Heart right ventricle (tissue), 16 donors: ENCODE measurements around the gene MCRIP1. TPM values are rescaled to one million over a fixed set of nuclear protein-coding genes. Genes with fewer than 3 reads are reported as not detected.

Experiments used
- ATAC-seq, 8 donors: fragments of 200-7000 bp; cut with Tn5 transposase; one replicate each; pipeline ENCODE4 v1.9.1; 2020; ENCODE audit warnings: mild to moderate bottlenecking in 8 of 8, moderate library complexity in 8 of 8, moderate number of reproducible peaks in 1 of 8
- DNase-seq, 2 donors: peaks; one replicate each; pipeline ENCODE4 v3.0.0-alpha.2; 2020
- H3K27ac ChIP-seq, 10 donors: fragments of 200-600 bp; sonication (generic) in 2 of 10; one replicate each; pipeline versions ENCODE4 v1.5.0 to v1.8.0; 2020 to 2022; ENCODE audit warnings: mild to moderate bottlenecking in 3 of 10
- H3K27me3 ChIP-seq, 7 donors: fragments of 200-600 bp; one replicate each; pipeline ENCODE4 v1.8.0; 2021 to 2022; ENCODE audit warnings: mild to moderate bottlenecking in 2 of 7
- H3K36me3 ChIP-seq, 9 donors: fragments of 200-600 bp; sonication (generic) in 1 of 9; one replicate each; pipeline versions ENCODE4 v1.5.0 to v1.8.0; 2020 to 2022; ENCODE audit warnings: mild to moderate bottlenecking in 2 of 9
- H3K4me1 ChIP-seq, 9 donors: fragments of 200-600 bp; sonication (generic) in 1 of 9; one replicate each; pipeline versions ENCODE4 v1.5.0 to v1.8.0; 2020 to 2022; ENCODE audit warnings: mild to moderate bottlenecking in 4 of 9
- H3K4me3 ChIP-seq, 10 donors: fragments of 200-600 bp; sonication (generic) in 2 of 10; one replicate each; pipeline versions ENCODE4 v1.5.0 to v1.8.0; 2020 to 2022; ENCODE audit warnings: mild to moderate bottlenecking in 7 of 10, moderate library complexity in 2 of 10
- H3K9me3 ChIP-seq, 11 donors: fragments of 200-600 bp in 10 of 11; sonication (generic) in 2 of 11; one replicate each; pipeline versions ENCODE4 v1.5.0 to v1.8.0; 2013 to 2022; ENCODE audit warnings: mild to moderate bottlenecking in 2 of 11, control low read depth in 1 of 11, moderate library complexity in 1 of 11
- CTCF ChIP-seq, 9 donors: fragments of 200-600 bp; sonication (generic) in 2 of 9; IDR thresholded peaks; one replicate each; pipeline versions ENCODE4 v1.5.0 to v1.8.0; 2021 to 2022; ENCODE audit warnings: antibody characterized with exemption in 9 of 9, mild to moderate bottlenecking in 5 of 9, moderate library complexity in 1 of 9
- WGBS, 2 donors: extraction: QIAGEN DNeasy Blood & Tissue Kit; methylation state at CpG; one replicate each; pipeline ENCODE4 v1.1.7; 2013; ENCODE audit warnings: inconsistent platforms in 1 of 2; 5-methylcytosine and 5-hydroxymethylcytosine counted together
- intact Hi-C, 10 donors: fragments of 100-400 bp; cut with DNase I; formaldehyde crosslinking; loops; one replicate each; pipeline versions ENCODE4 v1.11.1 to v1.14.2; 2022
- polyA plus RNA-seq, 2 donors: library from polyadenylated mRNA; stranded (reverse); fragments of 200-250 nt; gene quantifications; one replicate each; pipeline ENCODE4 v1.2.3, GENCODE V29; 2013
- total RNA-seq, 10 donors: library from RNA; stranded (reverse); fragmentation: NEBNext Ultra II Directional in 3 of 10; extraction: Animal tissue kit (Norgen Biotek cat#: 25700) in 3 of 10; gene quantifications; one replicate each; pipeline versions ENCODE4 v1.2.1 to v1.2.4, GENCODE V29; 2021 to 2023
- donor health status: Arrhythmogenic right ventricular cardiomyopathy.
- donor health status: ischemic (EF 13 %, LVEDD 7.1; RV severe dilation, severe dysfunction).
- donor health status: healthy with polysubstance abuse.
- donor health status: DM: no; HTN: yes; CAD: no.
- donor health status: DM: no; HTN: no; CAD: no.
- donor health status: ischemic (EF 25% LVEDD 6.9; RV normal size, moderate dysfunction).
- donor health status: ischemic (EF 25% LVEDD 5.7; RV mildly dilated, moderate dysfunction).
- donor health status: healthy.
- donor health status: DM: yes; HTN: yes; CAD: no.
- donor health status: Ischemic cardiomyopathy.
- donor health status: ischemic (EF 35%, LVEDD 5.7; RV mildly dilated, moderate dysfunction).
- donor health status: nonischemic (EF 11% LVEDD 7.7; RV severe dilation, severe dysfunction).
- donor health status: DM: yes; HTN: yes; CAD: no.
- donor health status: PGD.
- donor health status: ischemic (EF 29% LVEDD 5.4; RV normal size, mild dysfunction).
- donor health status: nonischemic (EF 23%, LVEDD 6.1; RV moderate dilation, normal function).

MCRIP1 gene
- total and polyA plus RNA-seq, 12 donors, result 75.1 to 239 (median 92.5) TPM

DNA sequence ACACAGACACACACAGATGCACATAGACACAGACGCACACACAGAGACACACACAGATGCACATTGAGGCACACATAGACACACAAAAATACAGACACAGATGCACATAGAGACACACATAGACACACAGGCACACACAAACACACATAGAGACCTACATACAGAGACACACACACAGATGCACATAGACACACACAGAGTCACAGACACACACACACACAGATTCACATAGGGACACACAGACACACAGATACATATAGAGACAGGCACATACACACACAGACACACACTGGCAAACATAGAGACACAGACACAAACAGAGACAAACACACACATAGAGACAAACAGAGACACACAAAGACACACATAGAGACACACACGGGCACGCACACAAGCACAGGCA is 39.0 kb downstream of the MCRIP1 start:
- TF ChIP-seq CTCF (IDR thresholded peaks at IDR 0.05), result no peak
- Histone ChIP-seq H3K36me3 (no peaks in the 10 kb centered on the region), H3K4me1 (no peaks in the 10 kb centered on the region), H3K4me3 (no peak overlapping the region), H3K27me3 (peaks cover 0 to 21% (median 7%) of the 10 kb centered on the region in 7 donors), H3K27ac (no peak overlapping the region), H3K9me3 (no peaks in the 10 kb centered on the region)
- DNase-seq (no peak), ATAC-seq (no peak)
- intact Hi-C loops, result no loop called here
- 90 to 91% methylated on average over 3 of the region's 3 CpGs for WGBS, 2 donors

GRCh38 chr17:81792675-81793615 is 40.1 kb downstream of the MCRIP1 start:
- H3K4me3 ChIP-seq, result no peak overlapping the region
- intact Hi-C loops, result no loop called here
- no peak for ATAC-seq
- no peaks in the 10 kb centered on the region for H3K36me3 ChIP-seq
- H3K9me3 ChIP-seq, result no peaks in the 10 kb centered on the region
- H3K4me1 ChIP-seq, result no peaks in the 10 kb centered on the region
- no peak for TF ChIP-seq CTCF (IDR thresholded peaks at IDR 0.05)
- H3K27ac ChIP-seq, result no peak overlapping the region
- no peak for DNase-seq
- WGBS, 2 donors, result 93 to 95% methylated on average over 8 of the region's 8 CpGs
- H3K27me3 ChIP-seq, result peaks cover 0 to 21% (median 7%) of the 10 kb centered on the region in 7 donors

Other genes with a start within 250 kb of the MCRIP1 start
- 100 to 1,000 TPM in 5 of 10 donors, 10 to 100 TPM in 5; 85.8 to 115 (median 98.8) TPM for gene NPLOC4, start 196.2 kb downstream of the MCRIP1 start, total RNA-seq
- gene NPLOC4, start 196.2 kb downstream of the MCRIP1 start, polyA plus RNA-seq, result 10 to 100 TPM; 30.7 to 40.3 TPM
- gene TSPAN10, start 196.1 kb downstream of the MCRIP1 start, total RNA-seq, result under 1 TPM; 0.12 to 0.57 (median 0.27) TPM
- under 1 TPM; 0.22 to 0.26 TPM for gene TSPAN10, start 196.1 kb downstream of the MCRIP1 start, polyA plus RNA-seq
- gene PDE6G, start 176.7 kb downstream of the MCRIP1 start, total RNA-seq, result 1 to 10 TPM in 1 of 10 donors, under 1 TPM in 1, not detected in 8; 0.38 to 1.3 TPM
- gene PDE6G, start 176.7 kb downstream of the MCRIP1 start, polyA plus RNA-seq, result 1 to 10 TPM in 1 of 2 donors, not detected in 1; 1.3 TPM
- 10 to 100 TPM; 12.6 to 21.6 (median 17.9) TPM for gene OXLD1, start 166.7 kb downstream of the MCRIP1 start, total RNA-seq
- gene OXLD1, start 166.7 kb downstream of the MCRIP1 start, polyA plus RNA-seq, result 10 to 100 TPM; 36.0 to 51.8 TPM
- gene CCDC137, start 166.6 kb downstream of the MCRIP1 start, total RNA-seq, result 1 to 10 TPM; 3.4 to 9.7 (median 5.4) TPM
- gene CCDC137, start 166.6 kb downstream of the MCRIP1 start, polyA plus RNA-seq, result 10 to 100 TPM; 11.3 to 14.4 TPM
- gene ARL16, start 149.5 kb downstream of the MCRIP1 start, total RNA-seq, result 10 to 100 TPM; 11.1 to 19.1 (median 15.7) TPM
- 10 to 100 TPM; 29.1 to 41.2 TPM for gene ARL16, start 149.5 kb downstream of the MCRIP1 start, polyA plus RNA-seq
- gene HGS, start 149.3 kb downstream of the MCRIP1 start, total RNA-seq, result 10 to 100 TPM; 33.1 to 53.7 (median 37.8) TPM
- 100 to 1,000 TPM in 1 of 2 donors, 10 to 100 TPM in 1; 83.0 to 102 TPM for gene HGS, start 149.3 kb downstream of the MCRIP1 start, polyA plus RNA-seq
- gene MRPL12, start 129.9 kb downstream of the MCRIP1 start, total RNA-seq, result 100 to 1,000 TPM; 105 to 216 (median 134) TPM
- gene MRPL12, start 129.9 kb downstream of the MCRIP1 start, polyA plus RNA-seq, result 100 to 1,000 TPM; 409 to 533 TPM
- 10 to 100 TPM in 2 of 10 donors, 1 to 10 TPM in 8; 6.7 to 10.5 (median 9.1) TPM for gene SLC25A10, start 121.0 kb downstream of the MCRIP1 start, total RNA-seq
- 10 to 100 TPM; 11.7 to 14.6 TPM for gene SLC25A10, start 121.0 kb downstream of the MCRIP1 start, polyA plus RNA-seq
- gene GCGR, start 29.1 kb downstream of the MCRIP1 start, total RNA-seq, result not detected
- gene GCGR, start 29.1 kb downstream of the MCRIP1 start, polyA plus RNA-seq, result under 1 TPM in 1 of 2 donors, not detected in 1; 0.03 TPM
- gene PPP1R27, start 1.8 kb upstream of the MCRIP1 start, total RNA-seq, result under 1 TPM in 1 of 10 donors, not detected in 9; 0.31 TPM
- under 1 TPM in 1 of 2 donors, not detected in 1; 0.14 TPM for gene PPP1R27, start 1.8 kb upstream of the MCRIP1 start, polyA plus RNA-seq
- 100 to 1,000 TPM; 244 to 801 (median 332) TPM for gene P4HB, start 27.2 kb upstream of the MCRIP1 start, total RNA-seq
- gene P4HB, start 27.2 kb upstream of the MCRIP1 start, polyA plus RNA-seq, result 100 to 1,000 TPM; 284 to 536 TPM
- 100 to 1,000 TPM in 7 of 10 donors, 10 to 100 TPM in 3; 89.9 to 263 (median 110) TPM for gene ARHGDIA, start 38.0 kb upstream of the MCRIP1 start, total RNA-seq
- gene ARHGDIA, start 38.0 kb upstream of the MCRIP1 start, polyA plus RNA-seq, result 100 to 1,000 TPM in 1 of 2 donors, 10 to 100 TPM in 1; 97.2 to 251 TPM
- gene ALYREF, start 58.3 kb upstream of the MCRIP1 start, total RNA-seq, result 10 to 100 TPM; 28.1 to 47.2 (median 32.2) TPM
- 10 to 100 TPM in 1 of 2 donors, 1 to 10 TPM in 1; 3.6 to 45.4 TPM for gene ALYREF, start 58.3 kb upstream of the MCRIP1 start, polyA plus RNA-seq
- gene ANAPC11, start 58.4 kb upstream of the MCRIP1 start, total RNA-seq, result 100 to 1,000 TPM; 124 to 189 (median 142) TPM
- 100 to 1,000 TPM; 205 to 405 TPM for gene ANAPC11, start 58.4 kb upstream of the MCRIP1 start, polyA plus RNA-seq
- gene NPB, start 68.9 kb upstream of the MCRIP1 start, total RNA-seq, result under 1 TPM; 0.13 to 0.83 (median 0.32) TPM
- gene NPB, start 68.9 kb upstream of the MCRIP1 start, polyA plus RNA-seq, result under 1 TPM; 0.49 to 0.73 TPM
- gene PCYT2, start 78.1 kb upstream of the MCRIP1 start, total RNA-seq, result 10 to 100 TPM; 29.5 to 54.7 (median 43.2) TPM
- gene PCYT2, start 78.1 kb upstream of the MCRIP1 start, polyA plus RNA-seq, result 10 to 100 TPM; 54.4 to 64.1 TPM
- gene SIRT7, start 84.9 kb upstream of the MCRIP1 start, total RNA-seq, result 1 to 10 TPM; 4.4 to 9.3 (median 5.9) TPM
- gene SIRT7, start 84.9 kb upstream of the MCRIP1 start, polyA plus RNA-seq, result 10 to 100 TPM; 14.5 to 15.7 TPM
- 10 to 100 TPM; 10.8 to 30.9 (median 16.3) TPM for gene MAFG, start 94.4 kb upstream of the MCRIP1 start, total RNA-seq
- gene MAFG, start 94.4 kb upstream of the MCRIP1 start, polyA plus RNA-seq, result 10 to 100 TPM; 10.5 to 10.6 TPM
- 1 to 10 TPM; 2.8 to 7.4 (median 3.8) TPM for gene PYCR1, start 104.0 kb upstream of the MCRIP1 start, total RNA-seq
- gene PYCR1, start 104.0 kb upstream of the MCRIP1 start, polyA plus RNA-seq, result 10 to 100 TPM in 1 of 2 donors, 1 to 10 TPM in 1; 1.2 to 29.6 TPM
- 1 to 10 TPM in 9 of 10 donors, under 1 TPM in 1; 0.92 to 8.6 (median 5.0) TPM for gene MYADML2, start 113.9 kb upstream of the MCRIP1 start, total RNA-seq
- gene MYADML2, start 113.9 kb upstream of the MCRIP1 start, polyA plus RNA-seq, result 1 to 10 TPM in 1 of 2 donors, under 1 TPM in 1; 0.26 to 4.3 TPM
- 1 to 10 TPM in 1 of 10 donors, under 1 TPM in 4, not detected in 5; 0.27 to 1.5 (median 0.65) TPM for gene NOTUM, start 127.9 kb upstream of the MCRIP1 start, total RNA-seq
- under 1 TPM; 0.22 to 0.74 TPM for gene NOTUM, start 127.9 kb upstream of the MCRIP1 start, polyA plus RNA-seq
- gene ASPSCR1, start 144.3 kb upstream of the MCRIP1 start, total RNA-seq, result 10 to 100 TPM; 19.9 to 38.2 (median 22.6) TPM
- 100 to 1,000 TPM in 1 of 2 donors, 10 to 100 TPM in 1; 40.5 to 115 TPM for gene ASPSCR1, start 144.3 kb upstream of the MCRIP1 start, polyA plus RNA-seq
- gene CENPX, start 189.6 kb upstream of the MCRIP1 start, total RNA-seq, result 10 to 100 TPM; 15.8 to 37.4 (median 20.6) TPM
- 100 to 1,000 TPM in 1 of 2 donors, 10 to 100 TPM in 1; 48.6 to 132 TPM for gene CENPX, start 189.6 kb upstream of the MCRIP1 start, polyA plus RNA-seq
- 10 to 100 TPM in 1 of 10 donors, 1 to 10 TPM in 9; 2.2 to 10.4 (median 3.1) TPM for gene LRRC45, start 190.0 kb upstream of the MCRIP1 start, total RNA-seq
- gene LRRC45, start 190.0 kb upstream of the MCRIP1 start, polyA plus RNA-seq, result 1 to 10 TPM; 6.7 to 7.7 TPM
- gene RAC3, start 198.4 kb upstream of the MCRIP1 start, total RNA-seq, result 1 to 10 TPM in 6 of 10 donors, under 1 TPM in 4; 0.82 to 1.6 (median 1.1) TPM
- 1 to 10 TPM; 1.5 to 3.3 TPM for gene RAC3, start 198.4 kb upstream of the MCRIP1 start, polyA plus RNA-seq
- gene DCXR, start 204.4 kb upstream of the MCRIP1 start, total RNA-seq, result 100 to 1,000 TPM; 155 to 258 (median 187) TPM
- 100 to 1,000 TPM; 283 to 387 TPM for gene DCXR, start 204.4 kb upstream of the MCRIP1 start, polyA plus RNA-seq
- gene RFNG, start 218.5 kb upstream of the MCRIP1 start, total RNA-seq, result 10 to 100 TPM; 13.9 to 24.9 (median 18.9) TPM
- 10 to 100 TPM; 29.3 to 30.1 TPM for gene RFNG, start 218.5 kb upstream of the MCRIP1 start, polyA plus RNA-seq
- gene GPS1, start 218.6 kb upstream of the MCRIP1 start, total RNA-seq, result 10 to 100 TPM; 68.9 to 96.6 (median 80.6) TPM
- 100 to 1,000 TPM; 102 to 183 TPM for gene GPS1, start 218.6 kb upstream of the MCRIP1 start, polyA plus RNA-seq
- gene DUS1L, start 232.5 kb upstream of the MCRIP1 start, total RNA-seq, result 10 to 100 TPM; 34.1 to 96.4 (median 43.1) TPM
- gene DUS1L, start 232.5 kb upstream of the MCRIP1 start, polyA plus RNA-seq, result 100 to 1,000 TPM in 1 of 2 donors, 10 to 100 TPM in 1; 85.2 to 191 TPM